Activated naive CD4-positive, alpha-beta T cell treated with anti-CD3 and anti-CD28 coated beads, Interleukin-2, amount 10 ng/mL, durations not matched to agents 7 days and 5 days (primary cell): ENCODE data around the gene DDX27.

Source experiments
- CTCF ChIA-PET: fragments of 350-600 bp; sonication (Branson Sonifier 250); formaldehyde crosslinking; loops from one replicate; lab custom pipeline; 2021; ENCODE audit warnings: antibody characterized with exemption; lab: Charles Lee
- DNase-seq: peaks from one replicate; pipeline ENCODE4 v3.0.0-alpha.2; 2020
- H3K27ac Mint-ChIP-seq: one replicate; pipeline ENCODE4 v1.8.0; 2021; ENCODE audit warnings: mild to moderate bottlenecking, moderate library complexity, mixed read lengths
- H3K27me3 Mint-ChIP-seq: one replicate; pipeline ENCODE4 v1.8.0; 2021; ENCODE audit warnings: mild to moderate bottlenecking, mixed read lengths
- H3K36me3 Mint-ChIP-seq: one replicate; pipeline ENCODE4 v1.8.0; 2021; ENCODE audit warnings: mixed read lengths
- H3K4me1 Mint-ChIP-seq: one replicate; pipeline ENCODE4 v1.8.0; 2021; ENCODE audit warnings: mixed read lengths
- H3K4me3 Mint-ChIP-seq: one replicate; pipeline ENCODE4 v1.8.0; 2021; ENCODE audit warnings: mild to moderate bottlenecking, moderate library complexity, mixed read lengths
- H3K9me3 Mint-ChIP-seq: one replicate; pipeline ENCODE4 v1.8.0; 2021; ENCODE audit warnings: mixed read lengths

Gene DDX27

DNA sequence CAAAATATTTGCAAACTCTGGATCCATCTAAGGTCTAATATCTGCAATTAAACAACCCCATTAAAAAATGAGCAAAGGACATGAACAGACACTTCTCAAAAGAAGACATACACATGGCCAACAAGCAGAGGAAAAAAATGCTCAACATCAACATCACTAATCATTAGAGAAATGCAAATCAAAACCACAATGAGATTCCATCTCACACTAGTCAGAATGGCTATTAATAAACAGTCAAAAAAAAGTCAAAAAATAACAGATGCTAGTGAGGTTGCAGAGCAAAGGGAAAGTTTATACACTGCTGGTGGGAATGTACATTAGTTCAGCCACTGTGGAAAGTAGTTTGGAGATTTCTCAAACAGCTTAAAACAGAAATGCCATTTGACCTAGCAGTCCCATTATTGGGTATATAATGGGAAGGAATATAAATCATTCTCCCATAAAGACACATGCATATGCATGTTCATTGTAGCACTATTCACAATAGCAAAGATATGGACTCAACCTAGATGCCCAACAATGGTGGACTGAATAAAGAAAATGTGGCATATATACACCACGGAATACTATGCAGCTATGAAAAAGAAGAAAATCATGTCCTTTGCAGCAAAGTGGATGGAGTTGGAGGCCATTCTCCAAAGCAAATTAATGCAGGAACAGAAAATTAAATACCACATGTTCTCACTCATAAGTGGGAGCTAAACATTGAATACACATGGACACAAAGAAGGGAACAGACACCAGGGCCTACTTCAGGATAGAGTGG is 49.6 kb downstream of the DDX27 start:
- Mint-ChIP-seq H3K4me1 (peaks cover 70% of the 10 kb centered on the region), H3K27me3 (no peaks in the 10 kb centered on the region), H3K27ac (peak overlapping the region; percentile 1), H3K36me3 (peaks cover 76% of the 10 kb centered on the region), H3K9me3 (peaks cover 7% of the 10 kb centered on the region), H3K4me3 (peak overlapping the region; percentile 53)
- CTCF ChIA-PET: interaction anchor here (0.7 kb wide), 1 partner anchor 16 kb away, joined by 3 read pairs; no protein-coding TSS in a partner anchor
- DNase-seq: no peak

GRCh38 chr20:49270177-49270576 is 51.0 kb downstream of the DDX27 start:
- Mint-ChIP-seq H3K4me1 (peaks cover 76% of the 10 kb centered on the region), H3K27ac (no peak overlapping the region), H3K9me3 (peaks cover 7% of the 10 kb centered on the region), H3K4me3 (peak overlapping the region; percentile 22), H3K36me3 (peaks cover 67% of the 10 kb centered on the region), H3K27me3 (no peaks in the 10 kb centered on the region)
- no peak for DNase-seq
- CTCF ChIA-PET: no interaction called here

DNA sequence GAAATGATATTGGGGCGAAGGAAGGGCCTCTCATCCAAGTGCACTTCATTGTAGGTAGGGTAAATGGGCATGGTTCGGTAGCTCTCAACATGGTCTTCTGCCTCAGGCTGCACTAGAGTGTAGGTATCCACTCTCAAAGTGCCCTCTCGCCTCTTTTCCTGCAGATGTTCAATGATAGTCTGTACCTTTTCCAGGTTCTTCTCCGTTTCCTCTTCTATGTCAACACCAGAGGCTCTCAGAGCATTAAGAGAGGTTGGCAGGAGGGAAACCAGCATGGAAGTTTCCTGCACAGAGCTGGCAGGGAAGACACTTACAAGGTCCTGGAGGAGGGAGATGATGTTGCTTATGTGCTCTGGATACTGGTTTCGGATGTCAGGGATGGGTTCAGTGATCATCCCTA is 51.5 kb downstream of the DDX27 start:
- no peak overlapping the region for H3K4me3 Mint-ChIP-seq
- no peak for DNase-seq
- no peaks in the 10 kb centered on the region for H3K27me3 Mint-ChIP-seq
- H3K4me1 Mint-ChIP-seq: peaks cover 80% of the 10 kb centered on the region
- CTCF ChIA-PET: interaction anchor here (1.2 kb wide), 1 partner anchor 50 kb away, joined by 3 read pairs; no protein-coding TSS in a partner anchor
- no peak overlapping the region for H3K27ac Mint-ChIP-seq
- H3K9me3 Mint-ChIP-seq: peaks cover 7% of the 10 kb centered on the region
- peaks cover 69% of the 10 kb centered on the region for H3K36me3 Mint-ChIP-seq

DNA sequence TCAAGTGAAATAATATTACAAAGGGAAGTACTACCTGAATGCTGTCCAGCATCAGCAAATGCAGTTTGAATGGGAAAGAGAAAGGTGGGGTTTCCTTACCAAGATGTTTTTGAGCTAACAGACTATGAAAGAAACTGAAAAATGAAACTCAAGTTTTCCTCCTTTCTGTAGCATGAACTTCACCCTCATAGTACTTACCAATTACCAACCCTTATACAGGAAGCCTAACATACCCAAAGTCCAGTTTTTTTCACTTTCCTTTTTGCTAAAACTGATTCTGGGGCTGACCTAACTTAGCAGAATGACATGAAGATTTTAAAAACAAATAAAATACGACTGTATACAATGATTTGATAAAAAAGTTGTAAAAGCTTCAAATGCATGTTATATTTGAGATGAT is 53.4 kb downstream of the DDX27 start:
- peaks cover 72% of the 10 kb centered on the region for H3K4me1 Mint-ChIP-seq
- peaks cover 7% of the 10 kb centered on the region for H3K9me3 Mint-ChIP-seq
- H3K4me3 Mint-ChIP-seq: peak overlapping the region; percentile 33
- DNase-seq: no peak
- CTCF ChIA-PET: no interaction called here
- H3K36me3 Mint-ChIP-seq: peaks cover 72% of the 10 kb centered on the region
- peak overlapping the region; percentile 80 for H3K27ac Mint-ChIP-seq
- H3K27me3 Mint-ChIP-seq: no peaks in the 10 kb centered on the region

GRCh38 chr20:49273696-49274277 is 54.6 kb downstream of the DDX27 start:
- CTCF ChIA-PET: interaction anchor here (1.4 kb wide), 2 partner anchors 10 to 50 kb away, joined by 3 to 4 read pairs; no protein-coding TSS in a partner anchor
- H3K36me3 Mint-ChIP-seq: peaks cover 68% of the 10 kb centered on the region
- H3K9me3 Mint-ChIP-seq: peaks cover 7% of the 10 kb centered on the region
- H3K4me3 Mint-ChIP-seq: no peak overlapping the region
- no peaks in the 10 kb centered on the region for H3K27me3 Mint-ChIP-seq
- H3K27ac Mint-ChIP-seq: peak overlapping the region; percentile 68
- peaks cover 62% of the 10 kb centered on the region for H3K4me1 Mint-ChIP-seq
- no peak for DNase-seq

- H3K36me3 Mint-ChIP-seq: peaks cover 69% of the 10 kb centered on the region
- no peak overlapping the region for H3K27ac Mint-ChIP-seq
- H3K4me3 Mint-ChIP-seq: peak overlapping the region; percentile 99
- DNase-seq: no peak
- H3K4me1 Mint-ChIP-seq: peaks cover 60% of the 10 kb centered on the region
- H3K27me3 Mint-ChIP-seq: no peaks in the 10 kb centered on the region
- CTCF ChIA-PET: no interaction called here
- peaks cover 11% of the 10 kb centered on the region for H3K9me3 Mint-ChIP-seq
Observed at GRCh38 chr20:49275216-49275615, 56.0 kb downstream of the DDX27 start.

GRCh38 chr20:49275636-49276035 is 56.4 kb downstream of the DDX27 start:
- H3K27me3 Mint-ChIP-seq: no peaks in the 10 kb centered on the region
- peaks cover 60% of the 10 kb centered on the region for H3K4me1 Mint-ChIP-seq
- H3K4me3 Mint-ChIP-seq: peak overlapping the region; percentile 99
- peaks cover 69% of the 10 kb centered on the region for H3K36me3 Mint-ChIP-seq
- DNase-seq: no peak
- peak overlapping the region; percentile 29 for H3K27ac Mint-ChIP-seq
- CTCF ChIA-PET: no interaction called here
- H3K9me3 Mint-ChIP-seq: peaks cover 12% of the 10 kb centered on the region

DNA sequence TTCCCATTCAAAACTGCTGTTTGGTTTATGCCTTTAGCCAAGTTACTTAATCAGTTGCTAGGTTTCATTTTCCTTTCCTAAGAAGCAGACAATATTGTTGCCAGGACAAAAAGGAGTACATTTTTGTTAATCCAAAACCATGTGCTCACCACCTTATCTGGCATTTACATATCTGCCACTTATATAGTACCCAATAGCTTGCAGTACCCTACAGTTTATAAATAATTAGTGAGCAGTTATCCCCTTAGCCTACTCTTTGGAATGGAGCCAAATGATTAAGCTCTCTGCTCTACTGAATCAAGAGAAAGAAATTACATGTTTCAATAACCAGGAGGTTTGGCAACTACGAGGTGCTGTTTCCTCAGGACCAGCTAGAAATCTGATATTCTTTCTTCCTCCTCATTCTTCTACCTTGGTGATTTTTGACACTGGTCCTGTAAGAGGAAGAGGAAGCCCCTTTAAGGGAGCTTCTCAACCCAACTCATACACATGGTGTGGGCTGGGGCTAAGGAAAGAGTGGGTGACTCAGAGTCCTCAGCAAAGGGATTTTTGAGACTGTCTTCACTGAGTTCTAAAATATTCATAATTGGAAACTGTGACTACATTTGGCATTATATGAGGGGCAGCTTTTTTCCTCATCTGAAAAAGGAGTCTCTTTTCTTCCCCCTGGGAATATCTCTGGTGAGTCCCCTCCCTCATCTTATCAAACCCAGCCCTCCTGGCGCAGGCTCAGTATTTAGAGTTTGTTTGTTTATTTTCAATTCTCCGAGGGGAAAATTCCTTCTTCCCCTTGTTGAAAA is 57.1 kb downstream of the DDX27 start:
- CTCF ChIA-PET: interaction anchor here (1.1 kb wide), 1 partner anchor 47 kb away, joined by 3 read pairs; no protein-coding TSS in a partner anchor
- peak; percentile 38 for DNase-seq
- peaks cover 61% of the 10 kb centered on the region for H3K4me1 Mint-ChIP-seq
- no peaks in the 10 kb centered on the region for H3K27me3 Mint-ChIP-seq
- H3K4me3 Mint-ChIP-seq: peak overlapping the region; percentile 99
- H3K27ac Mint-ChIP-seq: peak overlapping the region; percentile 96
- H3K36me3 Mint-ChIP-seq: peaks cover 69% of the 10 kb centered on the region
- peaks cover 18% of the 10 kb centered on the region for H3K9me3 Mint-ChIP-seq

DNA sequence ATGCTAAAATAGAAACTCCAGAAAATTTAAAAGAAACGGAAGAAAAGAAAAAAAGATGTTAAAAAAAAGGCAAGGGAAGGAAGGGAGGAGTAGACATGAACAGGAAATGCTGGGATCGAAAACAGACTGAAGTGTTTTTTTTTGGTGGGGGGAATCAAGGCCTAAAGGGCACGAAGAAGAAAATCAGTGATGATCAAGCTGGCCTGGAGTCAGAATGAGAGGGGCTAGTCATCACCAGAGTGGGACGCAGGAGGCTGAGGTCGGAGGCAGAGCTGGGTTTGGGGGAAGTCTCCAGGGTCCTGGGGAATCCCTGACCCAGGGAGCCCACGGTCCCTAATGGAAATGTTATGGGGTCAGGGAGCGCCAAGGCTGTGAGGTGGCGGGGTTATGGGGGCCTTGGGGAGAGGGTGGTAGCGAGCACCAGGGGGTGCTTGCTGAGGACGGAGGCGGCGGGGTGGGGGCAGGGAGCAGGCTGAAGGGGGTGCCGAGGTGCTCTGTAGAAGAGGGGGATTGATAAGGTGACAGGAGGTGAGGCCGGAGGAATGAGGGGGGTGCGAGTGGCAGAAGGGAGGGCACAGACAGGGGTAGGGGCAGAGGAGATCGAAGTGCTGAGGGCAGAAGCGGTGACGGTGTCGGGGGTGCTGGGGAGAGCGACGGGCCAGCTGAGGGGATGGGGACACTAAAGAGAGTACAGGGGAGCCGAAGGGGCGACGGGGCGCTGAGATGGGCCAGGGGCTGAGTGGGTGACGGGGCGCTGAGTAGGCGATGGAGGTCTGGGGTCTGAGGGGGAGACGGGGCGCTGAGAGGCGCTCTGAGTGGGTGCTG is 58.0 kb downstream of the DDX27 start:
- DNase-seq: peak; percentile 47
- CTCF ChIA-PET: interaction anchor here (1.0 to 1.1 kb wide), 2 partner anchors 44 to 46 kb away, joined by 3 read pairs; no protein-coding TSS in a partner anchor
- Mint-ChIP-seq H3K9me3 (peaks cover 26% of the 10 kb centered on the region), H3K36me3 (peaks cover 73% of the 10 kb centered on the region), H3K4me1 (peaks cover 62% of the 10 kb centered on the region), H3K27me3 (no peaks in the 10 kb centered on the region), H3K4me3 (peak overlapping the region; percentile 99), H3K27ac (peak overlapping the region; percentile 96)

- Mint-ChIP-seq H3K27ac (peak overlapping the region; percentile 96), H3K9me3 (peaks cover 32% of the 10 kb centered on the region), H3K4me3 (peak overlapping the region; percentile 99), H3K4me1 (peaks cover 63% of the 10 kb centered on the region), H3K27me3 (no peaks in the 10 kb centered on the region), H3K36me3 (peaks cover 73% of the 10 kb centered on the region)
- no peak for DNase-seq
- CTCF ChIA-PET: interaction anchor here (1.0 kb wide), 1 partner anchor 43 kb away, joined by 3 read pairs; no protein-coding TSS in a partner anchor
Observed at GRCh38 chr20:49277786-49278035, 58.5 kb downstream of the DDX27 start.

- H3K36me3 Mint-ChIP-seq: peaks cover 76% of the 10 kb centered on the region
Observed at GRCh38 chr20:49278036-49278817, 59.0 kb downstream of the DDX27 start, which contains the start of gene ZNFX1. ZNFX1 (minus strand) TSS chr20:49278057; CDS start chr20:49275839, 2,218 bp downstream.

DNA sequence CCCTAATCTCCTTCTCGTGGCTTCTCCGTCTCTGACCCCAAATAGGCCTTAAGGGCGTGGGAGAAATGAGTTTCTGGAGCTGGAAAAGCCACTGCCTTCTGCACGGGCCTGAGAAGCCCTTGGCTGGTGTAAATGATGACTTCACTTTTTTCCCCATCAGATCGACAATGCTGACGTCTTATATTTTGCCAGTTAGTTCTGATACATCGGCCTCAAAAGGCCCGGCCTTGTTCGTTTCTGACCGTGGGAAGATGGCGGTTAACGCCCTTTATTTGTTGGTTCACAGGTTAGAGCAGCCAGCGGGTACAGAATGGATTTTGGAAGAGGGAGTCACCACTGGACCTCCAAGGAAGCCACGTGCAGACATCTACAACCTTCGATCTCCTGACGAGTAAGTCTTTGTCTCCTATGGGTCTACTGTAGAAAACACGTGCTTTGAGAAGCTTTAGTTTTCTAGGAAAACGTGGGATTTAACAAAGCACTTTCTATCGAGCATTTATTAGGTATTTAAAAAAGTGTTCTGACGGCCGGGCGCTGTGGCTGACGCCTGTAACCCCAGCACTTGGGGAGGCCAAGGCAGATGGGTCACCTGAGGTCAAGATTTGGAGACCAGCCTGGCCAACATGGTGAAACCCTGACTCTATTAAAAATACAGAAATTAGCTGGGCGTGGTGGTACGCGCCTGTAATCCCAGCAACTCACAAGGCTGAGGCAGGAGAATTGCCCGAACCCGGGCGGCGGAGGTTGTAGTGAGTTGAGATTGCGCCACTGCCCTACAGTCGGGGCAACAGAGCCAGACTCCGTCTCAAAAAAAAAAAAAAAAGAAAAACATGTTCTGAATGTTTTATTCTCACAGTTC is 59.8 kb downstream of the DDX27 start:
- DNase-seq: peak; percentile 48
- Mint-ChIP-seq H3K4me1 (peaks cover 65% of the 10 kb centered on the region), H3K4me3 (peak overlapping the region; percentile 99), H3K9me3 (peaks cover 45% of the 10 kb centered on the region), H3K36me3 (peaks cover 79% of the 10 kb centered on the region), H3K27ac (peak overlapping the region; percentile 96), H3K27me3 (no peaks in the 10 kb centered on the region)
- CTCF ChIA-PET: no interaction called here

More at GRCh38 chr20:49278036-49278817, 59.0 kb downstream of the DDX27 start, which contains the start of gene ZNFX1:
- H3K27ac Mint-ChIP-seq: peak within 1 kb of the TSS; percentile 96
- DNase-seq: peak; percentile 99
- CTCF ChIA-PET: interaction anchor here (1.0 kb wide), 1 partner anchor 43 kb away, joined by 3 read pairs; no protein-coding TSS in a partner anchor
- H3K4me3 Mint-ChIP-seq: peak within 1 kb of the TSS; percentile 99
- H3K4me1 Mint-ChIP-seq: peaks cover 65% of the 10 kb centered on the region
- peaks cover 37% of the 10 kb centered on the region for H3K9me3 Mint-ChIP-seq
- no peaks in the 10 kb centered on the region for H3K27me3 Mint-ChIP-seq
